Ascending aorta (tissue), 2 donors: Measurements from ENCODE around the gene WDR37. TPM values are rescaled to one million over a fixed set of nuclear protein-coding genes. Genes with fewer than 3 reads are reported as not detected.

Experiments
- DNase-seq, 2 donors: peaks; one replicate each; pipeline ENCODE4 v3.0.0-alpha.2; 2019; ENCODE audit warnings: low spot score in 2 of 2
- H3K27ac ChIP-seq, 2 donors: fragments of 200-600 bp; sonication (generic); one replicate each; pipeline ENCODE4 v1.5.1; 2016 to 2017; ENCODE audit warnings: mild to moderate bottlenecking in 1 of 2
- H3K27me3 ChIP-seq: fragments of 200-600 bp; sonication (generic); one replicate; pipeline ENCODE4 v1.5.1; 2017
- H3K36me3 ChIP-seq, 2 donors: fragments of 200-600 bp; sonication (generic); one replicate each; pipeline ENCODE4 v1.5.1; 2016
- H3K4me1 ChIP-seq, 2 donors: fragments of 200-600 bp; sonication (generic); one replicate each; pipeline ENCODE4 v1.5.1; 2016 to 2017; ENCODE audit warnings: mild to moderate bottlenecking in 1 of 2
- H3K4me3 ChIP-seq, 2 donors: fragments of 200-600 bp; sonication (generic); one replicate each; pipeline ENCODE4 v1.5.1; 2016 to 2017; ENCODE audit warnings: mild to moderate bottlenecking in 1 of 2
- H3K9me3 ChIP-seq, 2 donors: fragments of 200-600 bp; sonication (generic); one replicate each; pipeline ENCODE4 v1.5.1; 2016
- intact Hi-C: fragments of 100-400 bp; cut with DNase I; formaldehyde crosslinking; loops from one replicate; pipeline ENCODE4 v1.15.1; 2023
- total RNA-seq: library from RNA; depleted of rRNA; stranded (reverse); fragments of >200 nt; gene quantifications from one replicate; pipeline ENCODE4 v1.1.0, GENCODE V29; 2016
- TF ChIP-seq, protein P1 (sequence below), 3 experiments: fragments of 200-600 bp in 2 of 3; fragments of 450-650 bp in 1 of 3; sonication (generic) in 2 of 3; IDR thresholded peaks; one replicate each; pipeline ENCODE4 v1.5.1; 2016 to 2019; ENCODE audit warnings: antibody characterized with exemption in 3 of 3, mild to moderate bottlenecking in 1 of 3, moderate library complexity in 1 of 3

WDR37 gene
- total RNA-seq, 1 donor from 2014 or later, result 4.4 TPM

DNA sequence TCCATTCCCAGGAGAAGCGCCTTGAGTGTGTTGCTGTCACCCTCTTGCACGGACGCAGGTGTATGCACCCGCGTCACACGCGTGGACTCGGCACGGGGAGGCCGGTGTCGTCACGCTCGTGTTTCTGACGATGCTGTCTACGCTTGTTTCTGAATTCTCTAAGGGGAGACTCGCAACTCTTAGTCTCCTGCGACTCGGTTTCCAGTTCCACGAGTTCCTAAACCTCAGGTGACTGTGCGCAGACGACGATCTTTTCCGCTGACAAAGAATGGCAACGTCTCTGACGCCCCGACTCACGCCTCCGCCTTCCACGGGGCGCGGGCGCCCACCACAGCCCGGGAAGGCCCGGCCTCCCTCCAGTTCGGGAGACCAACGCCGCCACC is 7.8 kb upstream of the WDR37 start:
- no peaks in the 10 kb centered on the region for H3K27me3 ChIP-seq
- DNase-seq, result peak in 1 of 2 donors; percentile 77
- intact Hi-C loops, result loop anchor here (1.0 kb wide), 1 partner anchor 8 kb away; the partner anchor contains the start of gene WDR37
- peak overlapping the region; percentile 98 to 100 for H3K27ac ChIP-seq
- no peaks in the 10 kb centered on the region for H3K9me3 ChIP-seq
- peaks cover 0 to 18% of the 10 kb centered on the region in 2 donors for H3K4me1 ChIP-seq
- TF ChIP-seq, protein P1, sequence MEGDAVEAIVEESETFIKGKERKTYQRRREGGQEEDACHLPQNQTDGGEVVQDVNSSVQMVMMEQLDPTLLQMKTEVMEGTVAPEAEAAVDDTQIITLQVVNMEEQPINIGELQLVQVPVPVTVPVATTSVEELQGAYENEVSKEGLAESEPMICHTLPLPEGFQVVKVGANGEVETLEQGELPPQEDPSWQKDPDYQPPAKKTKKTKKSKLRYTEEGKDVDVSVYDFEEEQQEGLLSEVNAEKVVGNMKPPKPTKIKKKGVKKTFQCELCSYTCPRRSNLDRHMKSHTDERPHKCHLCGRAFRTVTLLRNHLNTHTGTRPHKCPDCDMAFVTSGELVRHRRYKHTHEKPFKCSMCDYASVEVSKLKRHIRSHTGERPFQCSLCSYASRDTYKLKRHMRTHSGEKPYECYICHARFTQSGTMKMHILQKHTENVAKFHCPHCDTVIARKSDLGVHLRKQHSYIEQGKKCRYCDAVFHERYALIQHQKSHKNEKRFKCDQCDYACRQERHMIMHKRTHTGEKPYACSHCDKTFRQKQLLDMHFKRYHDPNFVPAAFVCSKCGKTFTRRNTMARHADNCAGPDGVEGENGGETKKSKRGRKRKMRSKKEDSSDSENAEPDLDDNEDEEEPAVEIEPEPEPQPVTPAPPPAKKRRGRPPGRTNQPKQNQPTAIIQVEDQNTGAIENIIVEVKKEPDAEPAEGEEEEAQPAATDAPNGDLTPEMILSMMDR (IDR thresholded peaks at IDR 0.05), result no peak
- peak overlapping the region; percentile 86 to 87 for H3K4me3 ChIP-seq
- peaks cover 4 to 13% of the 10 kb centered on the region in 2 donors for H3K36me3 ChIP-seq

DNA sequence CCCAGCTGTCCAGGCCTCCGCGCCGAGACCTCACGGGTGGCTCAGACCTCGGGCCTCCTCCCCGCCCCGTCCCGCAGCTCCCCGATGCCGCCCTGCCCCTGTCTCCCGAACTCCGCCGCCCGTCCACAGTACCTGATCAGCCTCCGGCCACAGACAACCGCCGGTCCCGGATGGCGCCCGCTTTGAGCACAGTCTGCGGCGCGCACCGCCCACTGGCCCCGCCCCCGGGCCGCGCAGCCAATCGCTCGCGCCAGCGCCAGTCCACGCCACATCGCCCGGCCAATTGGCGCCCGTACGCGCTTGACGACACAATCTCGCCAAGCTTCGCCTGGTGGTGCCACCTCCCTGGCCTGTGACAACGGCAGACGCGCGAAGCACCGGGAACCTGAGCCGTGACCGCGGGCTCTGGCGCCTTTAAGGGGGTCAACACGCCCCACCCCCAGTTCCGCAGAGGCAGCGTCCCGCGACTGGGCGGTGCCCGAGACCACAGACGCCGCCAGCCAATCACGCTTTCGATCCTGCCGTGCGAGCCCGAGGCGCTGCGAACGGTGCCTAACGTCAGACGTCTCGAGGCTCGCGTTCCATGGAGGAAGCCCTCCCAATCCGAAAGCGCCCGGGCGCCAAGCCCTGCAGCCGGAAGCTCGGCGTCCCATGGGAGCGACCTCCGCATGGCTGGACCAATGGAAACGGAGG is 7.3 kb upstream of the WDR37 start, which contains the start of gene IDI1:
Gene IDI1, minus strand, starts transcription at position 388 of the 693 bp plus-strand sequence. Its CDS starts 116 bp downstream, at position 272.
- peak; percentile 91 to 99 for DNase-seq
- Histone ChIP-seq H3K27ac (peak within 1 kb of the TSS; percentile 98 to 100), H3K4me3 (peak within 1 kb of the TSS; percentile 86 to 87), H3K27me3 (no peaks in the 10 kb centered on the region), H3K4me1 (peaks cover 0 to 18% of the 10 kb centered on the region in 2 donors), H3K9me3 (no peaks in the 10 kb centered on the region), H3K36me3 (peaks cover 3 to 10% of the 10 kb centered on the region in 2 donors)
- TF ChIP-seq, protein P1 (IDR thresholded peaks at IDR 0.05), result no peak
- intact Hi-C loops, result loop anchor here (1.0 kb wide), 3 partner anchors 7 to 118 kb away; partner anchors contain the start of genes GTPBP4, LARP4B and WDR37

DNA sequence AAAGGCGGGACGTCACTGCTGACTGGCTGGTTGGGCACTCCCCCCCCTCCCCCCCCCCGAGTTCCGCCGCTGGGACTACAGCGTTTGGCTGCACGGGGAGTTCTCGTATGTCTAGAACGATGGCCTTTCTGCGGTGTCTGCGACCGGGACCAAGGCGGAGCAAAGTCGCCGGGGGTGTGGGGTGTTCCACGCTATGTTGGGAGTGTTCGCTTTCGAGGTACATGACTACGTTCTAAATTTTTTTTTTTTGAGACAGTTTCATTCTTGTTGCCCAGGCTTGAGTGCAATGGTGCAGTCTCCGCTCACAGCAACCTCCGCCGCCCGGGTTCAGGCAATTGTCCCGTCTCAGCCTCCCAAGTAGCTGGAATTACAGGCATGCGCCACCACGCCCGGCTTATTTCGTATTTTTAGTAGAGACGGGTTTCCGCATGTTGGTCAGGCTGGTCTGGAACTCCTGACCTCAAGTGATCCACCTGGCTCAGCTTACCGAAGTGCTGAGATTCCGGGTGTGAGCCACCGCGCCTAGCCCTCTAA is 6.7 kb upstream of the WDR37 start:
- no peaks in the 10 kb centered on the region for H3K27me3 ChIP-seq
- H3K27ac ChIP-seq, result peak overlapping the region; percentile 98 to 100
- peak overlapping the region; percentile 86 to 87 for H3K4me3 ChIP-seq
- intact Hi-C loops, result loop anchor here (1.0 kb wide), 2 partner anchors 61 to 118 kb away; partner anchors contain the start of genes GTPBP4 and LARP4B
- peaks cover 3 to 10% of the 10 kb centered on the region in 2 donors for H3K36me3 ChIP-seq
- H3K9me3 ChIP-seq, result no peaks in the 10 kb centered on the region
- peaks cover 0 to 19% of the 10 kb centered on the region in 2 donors for H3K4me1 ChIP-seq
- TF ChIP-seq, protein P1 (IDR thresholded peaks at IDR 0.05), result no peak
- DNase-seq, result no peak

DNA sequence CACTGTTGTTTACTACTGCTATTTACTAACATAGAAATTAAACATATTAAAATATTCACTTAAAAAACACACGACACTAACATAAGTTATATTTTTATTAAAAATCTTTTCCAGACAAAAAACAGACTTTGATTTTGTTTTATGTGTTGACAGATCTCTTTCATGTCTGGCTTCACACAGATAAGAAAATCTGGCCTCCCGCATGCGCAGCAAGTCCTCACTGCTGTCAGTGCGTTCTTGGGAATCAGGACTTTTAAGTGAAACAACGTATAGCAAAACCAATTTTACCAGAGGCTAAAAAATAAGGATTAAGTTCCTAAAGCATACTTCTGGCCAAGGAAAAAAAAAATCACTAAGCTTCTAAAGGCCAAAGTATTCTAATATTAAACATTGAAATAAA is 6.0 kb upstream of the WDR37 start:
- Histone ChIP-seq H3K27ac (peak overlapping the region; percentile 98 to 100), H3K9me3 (no peaks in the 10 kb centered on the region), H3K27me3 (no peaks in the 10 kb centered on the region), H3K4me3 (peak overlapping the region; percentile 86 to 87), H3K36me3 (peaks cover 3 to 10% of the 10 kb centered on the region in 2 donors), H3K4me1 (peaks cover 5 to 23% of the 10 kb centered on the region in 2 donors)
- DNase-seq, result no peak
- intact Hi-C loops, result no loop called here
- TF ChIP-seq, protein P1 (IDR thresholded peaks at IDR 0.05), result no peak

DNA sequence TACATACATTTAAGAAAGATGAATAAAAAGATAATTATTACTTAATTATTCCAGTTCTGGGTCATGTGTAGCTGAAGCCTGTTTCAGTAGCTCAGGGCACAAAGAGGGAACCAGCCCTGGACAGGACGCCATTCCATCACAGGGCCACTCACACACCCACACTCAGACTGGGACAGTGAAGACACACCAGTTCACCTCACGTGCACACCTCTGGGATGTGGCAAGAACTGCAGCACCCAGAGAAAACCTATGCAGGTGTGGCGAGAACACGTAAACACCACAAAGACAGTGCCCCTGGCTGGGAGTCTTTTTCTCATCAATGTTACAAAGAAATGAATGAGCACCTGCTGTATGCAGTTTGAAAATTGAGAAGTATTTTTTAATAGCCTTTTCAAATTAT is 5.6 kb upstream of the WDR37 start:
- H3K27me3 ChIP-seq, result no peaks in the 10 kb centered on the region
- no peak for DNase-seq
- H3K4me3 ChIP-seq, result peak overlapping the region in 1 of 2 donors; percentile 87
- peaks cover 6 to 27% of the 10 kb centered on the region in 2 donors for H3K4me1 ChIP-seq
- TF ChIP-seq, protein P1 (IDR thresholded peaks at IDR 0.05), result no peak
- H3K9me3 ChIP-seq, result no peaks in the 10 kb centered on the region
- intact Hi-C loops, result no loop called here
- H3K27ac ChIP-seq, result peak overlapping the region in 1 of 2 donors; percentile 98
- H3K36me3 ChIP-seq, result peaks cover 3 to 10% of the 10 kb centered on the region in 2 donors
